ENCODE results near the gene ARHGEF16.

Gene ARHGEF16

GRCh38 chr1:3469104-3469848 lies 14.8 kb downstream of the ARHGEF16 start:
- no peak for DNase-seq

- DNase-seq: no peak
These were observed 15.6 kb downstream of the ARHGEF16 start for GRCh38 chr1:3469849-3470649.

GRCh38 chr1:3470650-3471355 lies 16.3 kb downstream of the ARHGEF16 start:
- peak; percentile 14 for DNase-seq

- peak; percentile 37 for DNase-seq
These were observed 17.1 kb downstream of the ARHGEF16 start for GRCh38 chr1:3471356-3472087.

GRCh38 chr1:3472088-3472850 lies 17.8 kb downstream of the ARHGEF16 start:
- no peak for DNase-seq

- no peak for DNase-seq
These were observed 18.4 kb downstream of the ARHGEF16 start for GRCh38 chr1:3472906-3473305.

- DNase-seq: no peak
These were observed 18.9 kb downstream of the ARHGEF16 start for GRCh38 chr1:3473381-3473844.

GRCh38 chr1:3474016-3474415 lies 19.6 kb downstream of the ARHGEF16 start:
- no peak for DNase-seq

GRCh38 chr1:3474421-3474820 lies 20.0 kb downstream of the ARHGEF16 start:
- no peak for DNase-seq

- no peak for DNase-seq
These were observed 21.5 kb downstream of the ARHGEF16 start for GRCh38 chr1:3475839-3476573.

GRCh38 chr1:3476666-3477065 lies 22.2 kb downstream of the ARHGEF16 start:
- DNase-seq: no peak

GRCh38 chr1:3477241-3477995 lies 23.0 kb downstream of the ARHGEF16 start:
- DNase-seq: no peak

- no peak for DNase-seq
These were observed 23.7 kb downstream of the ARHGEF16 start for GRCh38 chr1:3478187-3478586.

- no peak for DNase-seq
These were observed 25.3 kb downstream of the ARHGEF16 start for GRCh38 chr1:3479511-3480368.

- no peak for DNase-seq
These were observed 25.9 kb downstream of the ARHGEF16 start for GRCh38 chr1:3480369-3480719.

- DNase-seq: no peak
These were observed 26.6 kb downstream of the ARHGEF16 start for GRCh38 chr1:3481046-3481445.

- no peak for DNase-seq
These were observed 27.4 kb downstream of the ARHGEF16 start for GRCh38 chr1:3481836-3482375.

- DNase-seq: no peak
These were observed 27.9 kb downstream of the ARHGEF16 start for GRCh38 chr1:3482378-3482849.

GRCh38 chr1:3483380-3483779 lies 28.9 kb downstream of the ARHGEF16 start:
- no peak for DNase-seq

All from right hindlimb (tissue), 1 donor.